Lower lobe of right lung (tissue), 2 donors: ENCODE data around the gene XRCC4. TPM values are rescaled to one million over a fixed set of nuclear protein-coding genes. Genes with fewer than 3 reads are reported as not detected.

Experiments used
- ATAC-seq, 2 donors: fragments of 200-7000 bp; cut with Tn5 transposase; one replicate each; pipeline ENCODE4 v1.9.1; 2020 to 2022; ENCODE audit warnings: mild to moderate bottlenecking in 2 of 2, moderate library complexity in 2 of 2
- DNase-seq: peaks from one replicate; pipeline ENCODE4 v3.0.0-alpha.2; 2020
- H3K27ac ChIP-seq: fragments of 200-600 bp; one replicate; pipeline ENCODE4 v1.8.0; 2022
- H3K27me3 ChIP-seq: fragments of 200-600 bp; one replicate; pipeline ENCODE4 v1.8.0; 2022; ENCODE audit warnings: low read depth
- H3K36me3 ChIP-seq: fragments of 200-600 bp; one replicate; pipeline ENCODE4 v1.8.0; 2022; ENCODE audit warnings: mild to moderate bottlenecking
- H3K4me1 ChIP-seq: fragments of 200-600 bp; one replicate; pipeline ENCODE4 v1.8.0; 2022
- H3K4me3 ChIP-seq: fragments of 200-600 bp; one replicate; pipeline ENCODE4 v1.8.0; 2022; ENCODE audit warnings: mild to moderate bottlenecking
- H3K9me3 ChIP-seq: fragments of 200-600 bp; one replicate; pipeline ENCODE4 v1.8.0; 2022
- CTCF ChIP-seq: fragments of 200-600 bp; IDR thresholded peaks from one replicate; pipeline ENCODE4 v1.8.0; 2022; ENCODE audit warnings: antibody characterized with exemption, mild to moderate bottlenecking
- intact Hi-C: fragments of 100-400 bp; cut with DNase I; formaldehyde crosslinking; loops from one replicate; pipeline ENCODE4 v1.11.0; 2022
- total RNA-seq: library from RNA; stranded (reverse); fragmentation: NEBNext Ultra II Directional; extraction: Animal tissue kit (Norgen Biotek cat#: 25700); gene quantifications from one replicate; pipeline ENCODE4 v1.2.1, GENCODE V29; 2021
- donor health status: DM: no; HTN: yes; CAD: no; lungs with severe emphysema.

Gene XRCC4
- total RNA-seq, 1 donor from 2014 or later, result 9.2 TPM

- no peak for ATAC-seq
- Histone ChIP-seq H3K9me3 (no peaks in the 10 kb centered on the region), H3K4me3 (no peak overlapping the region), H3K27ac (no peak overlapping the region), H3K36me3 (no peaks in the 10 kb centered on the region), H3K27me3 (no peaks in the 10 kb centered on the region), H3K4me1 (no peaks in the 10 kb centered on the region)
- intact Hi-C loops, result no loop called here
- TF ChIP-seq CTCF, result no peak
- DNase-seq, result no peak
Observed at GRCh38 chr5:83281176-83281575, 203.8 kb downstream of the XRCC4 start.

DNA sequence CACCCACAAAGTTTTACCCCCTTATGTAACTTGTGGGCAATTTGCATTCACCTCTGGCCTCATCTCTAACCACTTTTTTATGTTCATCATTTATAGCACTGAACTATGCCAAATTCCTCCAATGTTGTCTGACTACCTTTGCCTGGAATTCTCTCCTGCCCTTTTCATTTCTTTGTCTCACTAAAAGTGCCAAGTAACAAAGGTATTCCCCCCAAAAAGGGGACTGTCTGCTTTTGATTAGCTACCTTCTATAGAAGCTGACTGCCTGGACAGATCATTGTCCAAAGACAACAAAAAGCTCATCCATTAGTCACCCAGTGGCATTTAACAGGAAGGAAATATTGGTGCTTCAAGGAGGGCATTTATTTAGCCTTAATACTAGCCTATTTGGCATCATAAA is 204.3 kb downstream of the XRCC4 start:
- H3K27ac ChIP-seq, result no peak overlapping the region
- H3K36me3 ChIP-seq, result no peaks in the 10 kb centered on the region
- ATAC-seq (no peak), DNase-seq (no peak)
- no peak for TF ChIP-seq CTCF
- no peaks in the 10 kb centered on the region for H3K4me1 ChIP-seq
- no peak overlapping the region for H3K4me3 ChIP-seq
- intact Hi-C loops, result no loop called here
- no peaks in the 10 kb centered on the region for H3K9me3 ChIP-seq
- H3K27me3 ChIP-seq, result no peaks in the 10 kb centered on the region

DNA sequence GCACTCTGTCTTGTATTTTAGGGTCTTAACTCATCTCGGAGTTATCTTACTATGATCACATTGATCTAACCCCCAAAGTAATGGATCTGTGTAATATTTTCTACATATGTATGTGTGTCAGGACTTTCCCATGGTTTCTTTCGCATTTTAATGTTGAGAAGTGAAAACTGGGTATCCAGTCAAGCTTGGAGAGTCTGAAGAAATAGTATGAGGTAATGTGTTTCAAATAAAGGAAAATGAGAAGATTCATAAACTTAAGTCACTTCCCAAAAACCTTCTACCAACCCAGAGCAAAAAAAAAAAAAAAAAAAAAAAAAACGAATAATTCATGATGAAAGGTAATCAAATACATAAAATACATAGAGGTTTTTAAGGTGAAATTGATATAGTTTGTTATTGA is 206.4 kb downstream of the XRCC4 start:
- H3K4me1 ChIP-seq, result no peaks in the 10 kb centered on the region
- ATAC-seq (no peak), DNase-seq (no peak)
- no peaks in the 10 kb centered on the region for H3K9me3 ChIP-seq
- no peak for TF ChIP-seq CTCF
- no peaks in the 10 kb centered on the region for H3K36me3 ChIP-seq
- no peak overlapping the region for H3K4me3 ChIP-seq
- no peak overlapping the region for H3K27ac ChIP-seq
- intact Hi-C loops, result no loop called here
- H3K27me3 ChIP-seq, result no peaks in the 10 kb centered on the region

GRCh38 chr5:83285661-83286398 is 208.5 kb downstream of the XRCC4 start:
- intact Hi-C loops, result no loop called here

DNA sequence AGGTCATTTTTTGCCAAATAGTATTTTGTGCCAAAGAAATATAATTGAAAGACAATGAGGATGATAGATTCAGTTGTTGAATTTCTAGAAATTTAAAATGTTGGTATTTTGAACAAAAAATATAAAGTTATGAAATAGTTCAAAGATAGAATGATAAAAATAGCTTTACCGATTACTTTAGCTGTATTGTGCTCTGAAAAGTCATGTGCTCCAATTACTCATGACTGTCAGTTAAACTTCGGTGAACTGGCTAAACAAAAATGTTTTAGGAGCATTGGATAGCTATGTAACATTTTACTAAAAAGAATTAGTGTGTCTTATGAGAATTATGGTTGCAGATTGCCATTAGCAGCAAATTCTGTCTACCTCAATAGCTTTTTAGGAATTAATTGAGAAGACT is 216.9 kb downstream of the XRCC4 start:
- H3K4me3 ChIP-seq, result no peak overlapping the region
- no peak for TF ChIP-seq CTCF
- ATAC-seq (no peak), DNase-seq (no peak)
- no peak overlapping the region for H3K27ac ChIP-seq
- intact Hi-C loops, result no loop called here
- peaks cover 5% of the 10 kb centered on the region for H3K9me3 ChIP-seq
- H3K4me1 ChIP-seq, result no peaks in the 10 kb centered on the region
- no peaks in the 10 kb centered on the region for H3K36me3 ChIP-seq
- no peaks in the 10 kb centered on the region for H3K27me3 ChIP-seq

More at GRCh38 chr5:83285661-83286398, 208.5 kb downstream of the XRCC4 start:
- TF ChIP-seq CTCF, result no peak
- H3K27me3 ChIP-seq, result no peaks in the 10 kb centered on the region
- no peak overlapping the region for H3K4me3 ChIP-seq
- H3K4me1 ChIP-seq, result no peaks in the 10 kb centered on the region
- H3K9me3 ChIP-seq, result no peaks in the 10 kb centered on the region
- H3K27ac ChIP-seq, result no peak overlapping the region
- no peaks in the 10 kb centered on the region for H3K36me3 ChIP-seq
- DNase-seq (no peak), ATAC-seq (no peak)
